ENCODE results near the gene ZNF346.

Gene ZNF346

DNA sequence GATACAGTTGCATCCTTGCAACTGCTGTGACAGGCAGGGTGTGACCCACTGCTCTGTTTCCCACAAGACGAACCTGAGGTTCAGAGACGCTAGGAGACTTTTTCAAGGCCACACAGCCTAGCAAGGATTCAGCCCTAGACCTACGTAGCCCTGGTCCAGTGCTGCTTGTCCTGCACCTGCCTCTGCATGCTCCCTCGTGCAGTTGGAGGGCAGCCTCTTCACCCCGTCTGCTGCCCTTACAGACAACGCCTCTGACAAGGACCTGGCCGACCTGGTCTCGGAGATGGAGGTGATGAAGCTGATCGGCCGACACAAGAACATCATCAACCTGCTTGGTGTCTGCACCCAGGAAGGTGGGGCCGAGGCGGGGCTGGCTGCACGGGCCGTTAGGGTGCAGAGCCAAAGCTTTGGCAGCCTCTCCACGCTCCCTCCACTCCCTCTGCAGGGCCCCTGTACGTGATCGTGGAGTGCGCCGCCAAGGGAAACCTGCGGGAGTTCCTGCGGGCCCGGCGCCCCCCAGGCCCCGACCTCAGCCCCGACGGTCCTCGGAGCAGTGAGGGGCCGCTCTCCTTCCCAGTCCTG lies 72.7 kb downstream of the ZNF346 start:
- no peak for DNase-seq (ENCODE audit: low spot score)

DNA sequence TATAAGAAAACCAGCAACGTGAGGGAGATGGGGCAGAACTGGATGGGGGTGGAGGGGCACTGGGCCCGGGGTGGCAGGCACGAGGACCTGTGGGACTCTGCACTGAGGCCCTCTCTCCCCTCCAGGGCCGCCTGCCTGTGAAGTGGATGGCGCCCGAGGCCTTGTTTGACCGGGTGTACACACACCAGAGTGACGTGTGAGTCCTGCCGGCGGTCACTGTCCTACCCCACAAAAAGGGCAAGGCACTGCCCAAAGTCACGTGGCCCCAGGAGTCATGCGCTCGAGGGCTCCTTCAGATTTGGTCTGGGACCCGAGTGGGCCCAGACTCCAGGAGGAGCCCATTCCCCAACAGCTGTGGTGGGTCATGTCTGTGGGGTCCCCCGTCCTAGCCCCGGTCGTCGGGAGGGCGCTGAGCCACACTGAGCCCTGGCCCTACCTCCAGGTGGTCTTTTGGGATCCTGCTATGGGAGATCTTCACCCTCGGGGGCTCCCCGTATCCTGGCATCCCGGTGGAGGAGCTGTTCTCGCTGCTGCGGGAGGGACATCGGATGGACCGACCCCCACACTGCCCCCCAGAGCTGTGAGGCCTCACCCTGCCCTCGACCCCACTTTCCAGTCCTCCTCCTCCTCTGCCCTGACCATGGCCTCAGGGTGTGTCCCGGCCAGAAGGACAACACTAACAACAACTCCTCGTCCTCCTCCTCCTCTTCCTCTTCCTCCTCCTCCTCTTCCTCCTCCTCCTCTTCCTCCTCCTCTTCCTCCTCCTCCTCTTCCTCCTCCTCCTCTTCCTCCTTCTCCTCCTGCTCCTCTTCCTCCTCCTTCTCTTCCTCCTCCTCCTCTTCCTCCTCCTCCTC lies 73.9 kb downstream of the ZNF346 start:
- DNase-seq (ENCODE audit: low spot score) = no peak

DNA sequence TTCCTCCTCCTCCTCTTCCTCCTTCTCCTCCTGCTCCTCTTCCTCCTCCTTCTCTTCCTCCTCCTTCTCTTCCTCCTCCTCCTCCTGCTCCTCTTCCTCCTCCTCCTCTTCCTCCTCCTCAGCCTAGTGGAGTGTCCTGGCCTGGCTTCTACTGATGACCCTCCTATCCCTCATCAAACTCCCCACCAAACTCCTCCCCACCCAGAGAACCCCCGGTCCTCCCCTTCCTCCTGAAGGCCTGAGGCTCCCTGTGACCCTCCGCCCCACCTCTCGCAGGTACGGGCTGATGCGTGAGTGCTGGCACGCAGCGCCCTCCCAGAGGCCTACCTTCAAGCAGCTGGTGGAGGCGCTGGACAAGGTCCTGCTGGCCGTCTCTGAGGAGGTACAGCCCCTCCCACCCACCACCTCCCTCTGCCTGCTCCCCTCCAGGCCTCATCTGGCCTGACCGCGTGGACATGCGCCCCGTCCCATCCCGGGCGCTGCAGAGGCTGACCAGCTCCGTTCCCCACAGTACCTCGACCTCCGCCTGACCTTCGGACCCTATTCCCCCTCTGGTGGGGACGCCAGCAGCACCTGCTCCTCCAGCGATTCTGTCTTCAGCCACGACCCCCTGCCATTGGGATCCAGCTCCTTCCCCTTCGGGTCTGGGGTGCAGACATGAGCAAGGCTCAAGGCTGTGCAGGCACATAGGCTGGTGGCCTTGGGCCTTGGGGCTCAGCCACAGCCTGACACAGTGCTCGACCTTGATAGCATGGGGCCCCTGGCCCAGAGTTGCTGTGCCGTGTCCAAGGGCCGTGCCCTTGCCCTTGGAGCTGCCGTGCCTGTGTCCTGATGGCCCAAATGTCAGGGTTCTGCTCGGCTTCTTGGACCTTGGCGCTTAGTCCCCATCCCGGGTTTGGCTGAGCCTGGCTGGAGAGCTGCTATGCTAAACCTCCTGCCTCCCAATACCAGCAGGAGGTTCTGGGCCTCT lies 74.8 kb downstream of the ZNF346 start:
- no peak for DNase-seq (ENCODE audit: low spot score)

DNA sequence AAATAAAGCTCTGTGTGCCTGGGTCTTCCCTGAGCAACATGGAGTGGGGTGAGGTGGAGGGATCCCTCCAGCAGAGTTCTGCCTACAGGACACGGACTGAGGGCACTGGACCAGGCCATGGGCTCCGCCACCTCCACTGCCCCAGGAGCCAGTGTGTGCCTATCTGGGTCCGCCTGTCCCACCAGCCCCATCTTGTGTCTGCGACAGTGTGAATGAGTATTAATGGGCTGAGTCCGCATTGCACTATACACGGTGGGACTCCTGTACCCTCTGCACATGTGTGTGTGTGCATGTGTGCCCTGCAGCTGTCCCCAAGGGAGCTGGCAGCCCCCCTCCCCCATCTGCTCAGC lies 75.6 kb downstream of the ZNF346 start:
- no peak for DNase-seq (ENCODE audit: low spot score)

DNA sequence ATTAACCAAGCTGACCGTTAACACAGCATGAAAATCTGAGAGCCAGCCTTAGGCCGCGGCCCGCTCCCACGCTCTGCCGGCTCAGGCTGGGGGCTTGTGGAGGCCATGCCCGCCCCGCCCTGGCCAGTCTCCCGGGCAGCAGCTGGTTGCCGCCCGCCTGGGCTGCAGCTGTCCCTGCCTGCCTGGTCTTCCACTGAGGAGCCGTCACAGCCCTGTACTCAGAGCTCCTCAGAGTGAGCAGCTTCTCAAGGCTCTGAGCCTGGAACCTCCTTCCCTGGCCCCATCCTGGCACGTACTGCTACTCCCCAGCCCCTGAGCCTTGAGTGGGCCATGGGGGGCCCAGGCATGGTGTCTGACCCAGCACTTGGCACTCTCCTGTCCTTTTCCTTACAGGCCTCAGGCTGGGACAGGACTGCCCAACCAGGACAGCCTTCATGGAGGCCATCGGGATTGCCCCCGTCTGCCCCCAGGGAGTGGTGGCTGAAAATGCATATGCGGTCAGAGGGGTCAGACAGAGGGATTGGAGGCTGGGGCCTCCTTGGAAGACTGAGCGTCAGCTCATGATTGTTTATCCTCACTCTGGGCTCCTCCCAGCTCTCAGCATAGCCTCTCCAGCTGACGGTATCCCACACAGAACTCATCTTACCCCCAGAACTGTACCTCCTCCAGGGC lies 76.1 kb downstream of the ZNF346 start:
- DNase-seq (ENCODE audit: low spot score) = no peak

DNA sequence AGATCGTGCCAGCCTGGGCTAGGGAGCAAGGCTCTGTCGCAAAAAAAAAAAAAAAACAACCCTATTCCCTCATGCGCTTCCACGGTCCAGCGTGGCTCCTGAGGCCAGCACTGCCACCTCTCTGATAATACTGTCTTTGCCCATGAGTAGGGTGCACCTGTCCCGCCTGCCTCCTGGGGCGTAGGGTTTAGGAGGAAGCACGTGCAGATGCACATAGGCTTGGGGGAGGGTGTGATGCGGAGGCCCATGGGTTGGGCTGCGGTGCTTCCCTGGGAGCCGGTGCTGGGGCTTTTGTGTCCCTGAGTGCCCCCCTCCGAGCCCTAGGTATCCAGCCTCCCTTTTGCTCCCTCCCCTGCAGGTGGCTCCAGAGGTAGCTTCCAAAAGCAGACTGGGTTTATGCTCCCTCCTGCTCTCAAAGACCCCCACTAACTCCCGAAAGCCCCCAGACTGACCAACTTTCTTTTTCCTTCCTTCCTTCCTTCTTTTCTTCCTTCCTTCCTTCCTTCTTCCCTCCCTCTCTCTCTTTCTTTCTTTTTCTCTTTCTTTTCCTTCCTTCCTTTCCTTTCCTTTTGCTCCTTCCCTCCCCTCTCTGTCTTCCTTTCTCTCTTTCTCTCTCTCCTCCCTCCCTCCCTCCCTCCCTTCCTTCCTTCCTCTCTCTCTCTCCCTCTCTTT lies 77.1 kb downstream of the ZNF346 start:
- no peak for DNase-seq (ENCODE audit: low spot score)

DNA sequence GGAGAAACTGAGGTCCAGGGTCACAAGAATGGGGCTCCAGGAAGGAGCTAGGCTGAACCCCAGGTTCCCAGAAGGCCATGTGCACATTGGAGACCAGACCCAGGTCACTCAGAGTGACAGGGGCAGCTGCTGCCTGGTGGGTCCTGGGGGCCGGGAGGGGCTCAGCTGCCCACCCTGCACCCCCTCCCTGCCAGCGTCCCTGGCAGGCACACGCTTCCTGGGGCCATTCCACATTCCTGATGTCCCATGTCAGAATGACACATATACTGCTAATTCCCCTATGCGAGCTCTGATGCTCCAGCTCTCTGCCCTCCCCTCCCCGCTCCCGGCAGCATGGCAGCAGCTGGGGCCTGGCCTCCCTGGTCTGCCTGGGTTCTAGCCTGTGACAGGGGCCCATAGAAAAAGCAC lies 78.2 kb downstream of the ZNF346 start:
- DNase-seq (ENCODE audit: low spot score) = no peak

DNA sequence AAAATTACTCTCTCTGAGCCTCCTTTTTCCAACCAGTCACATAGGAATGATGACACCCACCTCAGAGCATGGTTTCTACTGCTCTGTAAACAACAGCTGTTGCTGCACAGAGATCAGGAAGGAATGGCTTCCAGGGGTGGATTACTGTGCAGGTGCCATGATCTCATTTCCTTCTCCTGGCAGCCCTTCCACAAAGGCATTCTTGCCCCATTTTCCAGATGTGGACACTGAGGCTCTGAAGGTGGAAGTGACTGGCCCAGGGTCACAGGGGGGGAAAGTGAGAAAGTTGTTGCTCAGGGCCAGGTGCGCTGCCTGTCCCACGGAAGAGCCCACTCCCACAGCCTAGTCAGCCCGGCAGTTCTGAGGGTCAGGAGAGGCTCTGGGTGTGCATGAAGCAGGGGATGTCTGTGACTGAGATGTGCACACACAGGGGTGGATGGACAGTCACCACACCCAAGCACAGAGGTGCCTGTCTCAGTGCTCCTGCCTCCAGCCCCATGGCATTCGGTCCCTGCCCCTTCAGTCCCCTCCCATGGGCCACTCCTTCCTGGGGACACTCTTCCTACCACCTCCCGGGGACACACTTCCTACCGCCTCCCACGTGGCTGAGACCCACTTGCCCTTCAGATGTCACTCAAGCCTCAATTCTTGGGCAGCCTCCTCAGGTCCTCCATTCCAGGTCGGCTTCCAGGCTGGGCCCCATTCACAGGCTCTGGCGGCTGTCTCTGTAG lies 81.2 kb downstream of the ZNF346 start:
- DNase-seq (ENCODE audit: low spot score) = no peak

DNA sequence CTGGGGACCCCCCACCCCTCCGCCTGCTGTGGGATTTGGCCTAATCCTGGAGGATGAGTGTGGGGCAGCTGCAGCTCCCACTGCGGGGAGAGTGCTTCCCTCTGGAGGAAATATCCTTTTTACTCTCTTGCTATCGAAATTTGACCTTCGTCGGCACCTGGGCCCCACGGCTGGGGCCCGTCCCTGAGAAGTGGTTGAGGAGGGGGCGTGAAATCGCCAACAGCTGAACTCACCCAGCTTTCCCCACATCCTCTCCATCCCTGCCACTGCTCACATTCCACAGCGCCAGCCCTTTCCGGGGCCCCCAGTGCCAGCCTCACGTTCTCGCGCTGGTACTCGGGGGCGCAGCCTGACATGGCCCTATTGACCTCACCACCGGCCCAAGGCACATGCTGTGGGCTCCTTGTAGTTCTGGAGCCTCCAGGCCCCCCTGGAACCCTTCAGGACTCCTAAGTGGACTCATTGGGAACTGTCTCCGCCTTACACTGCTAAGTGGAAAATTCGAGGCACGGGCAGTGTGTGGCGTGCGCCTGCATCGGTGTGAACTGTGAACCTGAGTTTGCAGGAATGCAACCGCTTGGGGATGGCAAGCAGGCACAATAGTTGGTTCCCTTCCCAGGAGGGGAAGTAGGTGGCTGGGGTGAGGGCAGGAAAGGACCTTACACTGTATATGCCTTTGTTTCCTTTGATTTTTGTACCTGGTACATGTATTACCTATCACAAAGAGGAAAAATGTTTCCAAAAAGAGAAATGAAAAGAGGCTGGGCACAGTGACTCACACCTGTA lies 83.4 kb downstream of the ZNF346 start:
- no peak for DNase-seq (ENCODE audit: low spot score)

DNA sequence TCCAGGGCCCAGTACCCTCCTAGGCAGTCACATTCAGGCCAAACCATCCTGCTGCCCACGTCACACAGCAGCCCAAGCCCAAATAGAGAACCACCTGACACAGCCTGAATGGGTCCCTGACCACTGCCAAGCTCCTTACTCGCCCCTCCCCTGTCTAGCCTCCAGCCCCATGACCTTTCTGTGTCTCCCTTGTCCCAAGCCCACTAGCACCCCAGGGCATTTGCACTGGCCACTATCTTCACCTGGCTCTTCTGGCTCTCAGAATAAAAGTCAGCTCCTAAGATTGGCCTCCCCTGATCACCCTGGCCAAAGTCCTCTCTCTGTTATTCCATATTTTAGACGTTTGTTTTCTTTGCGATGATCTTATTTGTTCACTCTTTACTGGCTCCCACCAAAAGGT lies 84.7 kb downstream of the ZNF346 start:
- DNase-seq (ENCODE audit: low spot score) = no peak

DNA sequence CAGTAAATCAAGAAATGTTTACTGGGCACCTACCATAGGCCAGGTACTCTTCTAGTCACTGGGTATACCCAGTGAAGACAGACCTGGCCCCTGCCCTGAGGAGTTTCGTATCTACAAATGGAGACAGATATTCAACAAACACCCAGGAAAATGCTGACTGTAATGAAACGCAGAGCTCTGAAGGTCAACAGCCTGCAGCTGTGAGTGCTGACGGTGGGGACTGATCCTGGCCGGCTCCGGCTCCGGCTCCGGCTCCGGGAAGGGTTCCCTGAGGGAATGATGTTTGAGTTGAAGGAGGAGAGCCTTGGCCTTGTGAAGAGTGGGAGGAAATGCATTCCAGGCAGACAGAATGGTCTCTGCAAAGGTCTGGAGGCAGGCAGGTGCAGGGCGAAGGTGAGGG lies 87.3 kb downstream of the ZNF346 start:
- no peak for DNase-seq (ENCODE audit: low spot score)

DNA sequence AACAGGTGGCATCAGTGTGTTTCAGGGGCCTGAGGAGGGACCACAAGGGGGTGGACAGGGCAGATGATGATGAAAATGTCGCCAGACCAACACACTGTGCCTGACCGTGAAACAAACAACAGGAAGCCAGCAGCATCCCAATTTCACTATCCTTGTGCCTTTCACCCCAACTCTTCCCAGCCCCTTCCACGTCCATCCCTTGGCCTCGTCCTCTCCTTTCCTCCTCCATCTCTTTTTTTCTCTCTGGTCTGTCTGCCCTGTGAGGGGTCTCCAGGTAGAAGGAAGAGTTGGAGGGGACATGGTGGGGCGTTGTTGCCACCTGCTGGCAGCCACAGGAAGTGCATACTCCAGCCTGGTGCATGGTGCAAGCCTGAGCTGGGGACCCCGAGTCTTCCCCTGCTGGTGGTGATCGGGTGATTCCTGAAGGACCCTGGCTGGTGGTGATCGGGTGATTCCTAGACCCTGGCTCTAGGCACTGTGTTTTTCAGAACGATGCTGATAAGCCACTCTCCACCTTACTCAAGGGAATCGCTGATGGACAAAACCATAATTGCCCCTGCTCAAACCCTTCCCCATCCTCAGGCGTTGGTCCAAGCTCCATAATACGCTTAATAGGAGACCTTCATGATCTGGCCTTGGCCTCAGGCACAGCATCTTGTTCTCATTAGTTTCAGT lies 89.4 kb downstream of the ZNF346 start:
- DNase-seq (ENCODE audit: low spot score) = peak; percentile 76

DNA sequence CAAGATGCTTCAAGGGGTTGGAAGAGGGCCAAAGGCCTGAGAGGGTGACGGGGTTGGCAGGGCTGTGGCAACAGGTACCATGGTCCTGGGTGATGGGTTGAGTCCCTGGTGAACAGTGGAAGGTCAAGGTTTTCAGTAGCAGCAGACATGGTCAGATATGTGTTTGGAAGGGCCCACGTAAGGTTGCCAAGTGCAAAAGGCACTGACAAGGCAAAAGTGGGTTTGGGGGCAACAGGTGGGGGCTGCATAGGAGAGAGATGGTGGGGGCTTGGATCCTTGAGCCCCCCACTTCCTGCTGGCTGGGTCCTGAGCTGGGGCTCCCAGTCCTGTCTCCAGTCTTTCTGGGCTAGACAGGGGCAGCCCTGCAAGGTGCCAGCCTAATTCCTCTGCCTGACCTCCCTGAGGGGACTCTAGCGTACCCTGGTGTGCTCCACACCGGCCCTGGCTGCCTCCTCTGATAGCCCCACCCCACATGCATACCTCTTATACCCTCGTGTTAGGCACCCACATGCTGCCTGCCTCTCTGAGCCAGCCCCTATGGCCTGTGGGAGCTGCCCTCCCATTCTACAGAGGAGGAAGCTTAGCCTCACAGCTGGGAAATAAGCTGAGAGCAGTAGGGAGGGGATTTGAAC lies 90.2 kb downstream of the ZNF346 start:
- no peak for DNase-seq (ENCODE audit: low spot score)

DNA sequence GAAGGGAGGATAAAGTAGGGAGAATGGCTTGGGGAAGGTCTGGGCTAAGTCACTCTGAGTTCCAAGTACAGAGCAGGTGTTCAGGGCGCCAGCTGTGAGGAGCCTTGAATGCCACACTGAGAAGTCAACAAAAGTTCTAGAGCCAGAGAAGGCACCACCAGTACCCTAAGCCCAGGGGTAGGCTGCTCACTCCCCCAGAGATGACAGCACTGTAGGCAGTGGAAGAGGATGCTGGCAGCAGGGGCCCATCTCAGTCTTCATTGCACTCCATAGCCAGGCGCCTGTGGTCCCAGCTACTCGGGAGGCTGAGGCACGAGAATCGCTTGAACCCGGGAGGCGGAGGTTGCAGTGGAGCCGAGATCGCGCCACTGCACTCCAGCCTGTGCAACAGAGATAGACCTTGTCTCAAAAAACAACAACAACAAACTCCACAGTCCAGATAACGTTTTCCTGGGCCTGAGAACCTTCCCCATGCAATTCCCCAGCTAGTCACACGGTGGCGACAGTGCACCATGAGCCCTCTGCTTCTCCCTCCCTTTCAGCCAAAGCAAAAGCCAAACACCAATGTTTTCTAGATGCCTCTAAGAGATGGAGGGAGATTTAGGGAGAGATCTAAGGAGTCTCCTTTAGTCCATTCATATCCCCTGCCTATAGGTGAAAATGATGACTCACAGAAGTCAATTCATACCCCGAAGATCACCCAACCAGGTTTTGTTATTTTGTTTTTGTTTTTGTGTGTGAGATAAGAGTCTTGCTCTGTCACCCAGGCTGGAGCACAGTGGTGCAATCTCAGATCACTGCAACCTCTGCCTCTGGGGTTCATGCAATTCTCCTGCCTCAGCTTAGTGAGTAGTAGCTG lies 91.3 kb downstream of the ZNF346 start:
- DNase-seq (ENCODE audit: low spot score) = peak; percentile 93

DNA sequence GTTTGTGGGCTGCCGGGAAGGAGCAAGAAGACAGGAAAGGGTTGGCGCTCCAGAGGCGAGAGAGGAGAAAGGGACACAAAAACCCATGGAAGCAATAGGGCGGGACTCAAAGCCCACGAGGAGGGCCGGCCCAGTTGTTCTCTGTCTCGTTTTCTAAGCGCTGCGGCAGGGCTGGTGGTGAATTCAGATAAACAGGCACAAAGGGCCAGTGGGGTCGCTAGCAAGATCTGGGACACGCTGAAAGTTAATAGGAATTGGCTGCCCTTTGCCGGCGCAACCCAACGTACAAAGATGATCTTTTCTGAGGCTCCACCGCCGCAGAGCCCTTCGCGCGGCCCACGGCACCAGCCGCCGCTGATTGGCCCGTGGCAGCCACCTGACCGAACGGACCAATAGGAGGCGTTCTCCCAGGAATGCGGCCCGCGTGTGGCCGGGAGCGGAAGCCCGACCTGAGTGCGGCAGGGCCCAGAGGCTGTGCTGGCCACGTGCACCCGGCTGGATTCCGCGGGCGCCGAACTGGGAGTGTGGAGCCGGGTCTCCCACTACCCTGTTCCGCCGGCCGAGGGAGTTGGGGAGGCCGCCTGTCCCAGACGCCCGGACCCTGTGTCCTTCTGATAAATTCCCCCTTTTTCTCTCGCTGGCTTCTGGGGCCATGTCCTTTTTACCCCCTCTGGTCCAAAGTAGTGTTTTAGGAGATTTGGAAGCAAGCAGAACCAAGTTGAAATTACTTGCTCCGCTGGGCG lies 94.3 kb downstream of the ZNF346 start:
- peak; percentile 81 for DNase-seq (ENCODE audit: low spot score)

DNA sequence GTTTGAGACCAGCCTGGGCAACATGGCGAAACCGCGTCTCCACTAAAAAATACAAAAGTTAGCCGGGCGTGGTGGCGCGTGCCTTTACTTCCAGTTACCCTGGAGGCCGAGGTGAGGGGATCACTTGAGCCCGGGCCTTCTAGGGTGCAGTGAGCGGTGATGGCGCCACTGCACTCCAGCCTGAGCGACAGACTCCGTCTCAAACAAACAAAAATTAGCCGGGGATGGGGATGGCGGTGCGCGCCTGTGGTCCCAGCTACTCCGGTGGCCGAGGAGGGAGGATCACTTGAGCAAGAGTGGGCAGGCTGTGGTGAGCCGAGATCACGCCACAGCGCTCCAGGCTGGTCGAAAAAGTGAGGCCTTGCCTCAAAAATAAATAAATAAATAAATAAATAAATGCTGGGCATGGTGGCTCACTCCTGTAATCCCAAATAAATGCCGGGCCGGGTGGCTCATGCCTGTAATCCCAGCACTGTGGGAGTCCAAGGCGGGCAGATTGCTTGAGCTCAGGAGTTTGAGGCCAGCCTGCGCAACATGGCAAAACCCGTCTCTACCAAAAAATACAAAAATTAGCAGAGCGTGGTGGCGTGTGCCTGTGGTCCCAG lies 95.0 kb downstream of the ZNF346 start:
- no peak for DNase-seq (ENCODE audit: low spot score)

DNA sequence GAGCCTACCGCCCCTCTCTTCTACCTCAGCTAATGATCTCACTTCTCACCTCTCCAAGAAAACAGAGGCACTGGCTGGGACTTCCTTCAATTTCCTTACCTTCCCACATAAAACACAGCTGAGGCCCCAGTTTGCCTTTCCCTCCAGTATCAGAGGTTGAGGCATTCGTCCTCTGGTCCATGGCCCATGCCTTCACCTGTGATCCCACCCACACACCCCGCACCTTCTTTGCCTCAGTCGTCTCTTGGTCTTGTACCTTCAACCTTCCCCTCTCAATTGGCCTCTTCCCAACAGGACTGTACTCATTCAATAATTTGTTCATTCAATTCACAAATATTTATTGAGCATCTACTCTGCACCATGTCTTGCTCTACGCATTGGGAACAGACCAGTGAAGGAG lies 100.1 kb downstream of the ZNF346 start:
- DNase-seq (ENCODE audit: low spot score) = no peak
